GM11168 (cell line): ENCODE measurements around the gene NEURL1B.

Source experiments
- in situ Hi-C: fragments of 300-500 bp; cut with MboI; formaldehyde crosslinking; loops from one replicate; pipeline ENCODE4 v1.12.0; 2022; ENCODE audit warnings: low sequenced_read_pairs; ENCODE audit not compliant: unreplicated experiment

Gene NEURL1B

DNA sequence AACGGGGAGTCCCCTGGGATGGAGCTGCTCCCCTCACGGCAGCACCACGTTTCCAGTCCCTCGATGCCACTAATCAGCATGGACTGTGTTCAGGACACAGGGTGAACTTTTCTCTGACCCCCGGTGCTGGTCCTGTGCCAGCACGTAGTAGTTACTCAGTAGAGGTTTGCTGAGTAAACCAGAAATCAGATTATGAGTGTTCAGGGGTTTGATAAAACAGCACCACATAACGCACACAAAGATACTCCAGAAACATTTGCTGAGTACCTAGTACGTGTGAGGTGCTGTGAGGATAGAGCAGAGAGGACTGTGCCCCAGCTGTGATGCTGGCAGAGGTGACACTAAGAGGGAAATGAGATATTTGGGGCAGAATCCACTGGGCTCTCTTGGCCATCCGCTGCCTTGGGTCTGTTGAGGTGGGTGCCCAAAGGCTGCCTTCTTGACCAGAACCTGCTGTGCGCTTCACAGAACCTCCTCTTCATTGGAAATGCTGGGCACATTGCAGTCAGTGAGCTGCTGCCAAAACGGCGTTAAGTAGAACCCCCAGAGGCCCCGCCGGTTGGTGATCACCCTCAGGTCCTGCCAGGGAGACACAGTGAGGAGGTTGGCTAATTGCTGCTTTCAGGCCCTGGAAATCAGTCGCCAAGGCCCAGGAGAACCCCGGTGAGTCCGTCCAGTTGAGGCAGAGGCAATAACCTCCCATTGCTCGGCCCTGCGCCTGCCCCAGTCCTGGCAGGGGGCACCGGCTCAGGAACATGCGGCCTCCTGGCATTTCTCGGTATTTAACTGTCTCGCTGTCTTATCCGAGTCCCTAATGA is 49.4 kb downstream of the NEURL1B start:
- in situ Hi-C loops, result no loop called here

DNA sequence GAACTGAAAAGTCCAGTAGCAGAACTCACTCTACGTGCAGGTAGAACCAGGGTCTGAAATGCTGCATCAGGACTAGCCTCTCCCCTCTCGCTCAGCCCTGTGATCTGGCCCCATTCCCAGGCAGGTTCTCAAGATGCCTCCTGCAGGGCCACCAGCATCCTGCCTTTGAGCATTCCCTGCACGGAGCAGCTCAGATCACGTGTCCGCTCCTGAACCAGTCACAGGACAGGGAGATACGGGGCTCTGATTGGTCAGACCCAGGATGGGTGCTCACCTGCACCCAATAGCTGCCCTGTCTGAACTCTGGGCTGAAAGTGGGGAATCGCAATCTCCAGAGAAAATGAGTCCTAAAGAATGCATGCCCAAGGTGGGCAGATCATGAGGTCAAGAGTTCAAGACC is 50.8 kb downstream of the NEURL1B start:
- in situ Hi-C loops, result no loop called here

DNA sequence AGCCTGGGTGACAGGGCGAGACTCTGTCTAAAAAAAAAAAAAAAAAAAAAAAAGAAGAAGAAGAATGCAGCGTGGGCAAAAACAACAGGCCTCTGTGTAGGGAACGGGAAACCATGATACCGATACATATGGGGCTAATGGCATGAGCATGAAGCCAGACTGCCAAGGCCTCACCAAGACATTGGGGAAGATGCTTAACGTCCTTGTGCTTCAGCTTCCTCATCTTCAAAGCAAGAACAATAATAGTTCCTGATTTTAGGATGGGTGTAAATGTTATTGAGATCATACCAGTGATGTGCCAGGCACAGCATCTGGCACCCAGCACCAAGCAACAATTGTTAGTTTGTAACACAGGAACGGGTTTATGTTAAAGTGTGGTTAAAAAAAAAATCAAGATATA is 51.4 kb downstream of the NEURL1B start:
- in situ Hi-C loops, result no loop called here

DNA sequence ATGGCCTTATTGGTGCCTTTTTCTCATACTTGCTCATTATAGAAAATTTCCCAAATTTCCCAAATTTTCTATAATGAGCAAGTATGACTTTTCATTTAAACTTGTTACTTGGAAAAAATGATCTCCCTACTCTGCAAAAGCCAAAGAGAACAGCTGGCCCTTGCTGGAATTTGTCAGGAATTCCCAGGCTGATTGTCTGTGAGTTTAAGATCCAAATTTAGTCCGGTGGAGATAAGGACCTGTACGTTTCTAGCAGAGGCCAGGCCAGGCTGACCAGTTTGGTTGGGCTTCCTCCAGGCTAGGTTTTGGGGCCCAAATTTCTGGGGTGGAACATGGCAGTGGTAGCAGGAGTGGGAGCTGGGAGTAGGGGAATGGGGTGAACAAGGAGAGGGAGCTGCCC is 51.9 kb downstream of the NEURL1B start:
- in situ Hi-C loops, result no loop called here

DNA sequence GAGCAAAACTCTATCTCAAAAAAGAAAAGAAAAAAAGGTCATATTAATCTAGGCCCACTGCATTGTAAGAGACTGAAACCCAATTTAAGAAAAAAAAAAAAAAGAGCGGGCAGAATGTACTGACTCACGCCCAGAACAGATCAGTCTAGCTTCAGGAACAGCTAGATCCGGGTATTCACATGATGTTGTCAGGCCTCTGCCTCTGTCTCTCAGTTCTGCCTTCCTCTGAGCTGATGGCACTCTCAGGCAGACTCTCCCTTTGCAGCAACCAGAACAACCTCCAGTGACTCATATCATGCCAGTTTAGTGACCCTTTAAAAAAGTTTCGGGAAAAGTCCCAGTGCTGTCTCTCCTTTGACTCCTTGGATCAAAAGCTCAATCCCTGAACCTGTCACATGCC is 53.0 kb downstream of the NEURL1B start:
- in situ Hi-C loops, result no loop called here

DNA sequence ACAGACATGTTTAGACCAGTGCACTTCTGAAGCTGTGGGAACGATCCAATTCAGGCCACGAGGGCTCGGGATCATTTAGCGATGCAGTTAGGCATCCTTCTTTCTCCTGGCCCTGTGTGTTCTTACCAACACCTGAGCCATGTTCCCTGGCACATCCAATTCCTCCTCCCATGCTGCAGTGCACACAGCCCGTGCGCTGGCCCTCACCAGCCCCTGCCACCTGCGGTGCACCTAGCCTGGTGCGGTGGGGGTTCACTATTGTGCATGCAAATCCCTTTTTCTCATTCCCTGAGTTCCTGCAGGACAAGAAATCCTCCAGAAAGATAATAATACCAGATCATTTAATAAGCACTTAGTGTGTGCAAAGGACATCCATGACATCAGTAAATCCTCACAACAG is 53.5 kb downstream of the NEURL1B start:
- in situ Hi-C loops, result no loop called here

DNA sequence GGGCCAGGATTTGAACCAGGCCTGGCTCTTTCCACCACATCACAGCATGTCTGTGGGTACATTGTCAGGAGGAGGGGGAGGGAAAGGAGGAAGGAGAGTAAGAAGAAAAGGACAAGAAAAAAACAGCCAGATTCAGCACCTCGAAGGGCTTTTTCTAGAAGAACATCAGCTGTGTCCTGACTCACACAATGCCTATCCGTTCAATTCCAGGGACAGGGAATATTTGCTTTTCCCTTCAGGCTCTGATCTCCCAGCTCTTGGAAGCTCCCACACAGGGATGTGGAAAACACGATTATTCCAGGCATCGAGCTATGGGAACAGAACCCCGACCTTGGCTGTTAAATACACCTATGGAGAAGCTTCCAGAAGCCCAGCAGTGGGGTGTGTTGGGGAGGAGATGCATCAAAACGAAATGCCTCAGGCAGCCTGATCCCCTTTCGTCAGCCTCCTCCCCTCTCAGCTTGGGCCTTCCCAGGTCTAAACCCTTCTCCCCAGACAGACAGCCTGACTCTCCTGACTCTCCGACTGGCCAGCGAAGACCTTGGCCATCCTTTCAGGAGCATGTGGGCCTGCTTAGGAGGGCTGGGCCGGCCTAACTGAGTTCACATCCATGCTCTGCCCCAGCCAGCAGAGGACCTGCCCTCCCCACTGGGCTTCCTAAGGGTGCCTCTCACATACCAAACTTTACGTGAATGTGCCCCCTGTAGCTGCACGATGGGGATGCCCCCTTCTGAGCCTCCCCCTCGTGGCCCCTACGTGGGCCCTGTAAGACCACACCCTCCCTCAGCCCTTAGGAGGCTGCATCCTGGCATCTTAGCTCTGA is 54.4 kb downstream of the NEURL1B start:
- in situ Hi-C loops, result loop anchor here (5.0 kb wide), 1 partner anchor 218 kb away; no protein-coding TSS in a partner anchor

DNA sequence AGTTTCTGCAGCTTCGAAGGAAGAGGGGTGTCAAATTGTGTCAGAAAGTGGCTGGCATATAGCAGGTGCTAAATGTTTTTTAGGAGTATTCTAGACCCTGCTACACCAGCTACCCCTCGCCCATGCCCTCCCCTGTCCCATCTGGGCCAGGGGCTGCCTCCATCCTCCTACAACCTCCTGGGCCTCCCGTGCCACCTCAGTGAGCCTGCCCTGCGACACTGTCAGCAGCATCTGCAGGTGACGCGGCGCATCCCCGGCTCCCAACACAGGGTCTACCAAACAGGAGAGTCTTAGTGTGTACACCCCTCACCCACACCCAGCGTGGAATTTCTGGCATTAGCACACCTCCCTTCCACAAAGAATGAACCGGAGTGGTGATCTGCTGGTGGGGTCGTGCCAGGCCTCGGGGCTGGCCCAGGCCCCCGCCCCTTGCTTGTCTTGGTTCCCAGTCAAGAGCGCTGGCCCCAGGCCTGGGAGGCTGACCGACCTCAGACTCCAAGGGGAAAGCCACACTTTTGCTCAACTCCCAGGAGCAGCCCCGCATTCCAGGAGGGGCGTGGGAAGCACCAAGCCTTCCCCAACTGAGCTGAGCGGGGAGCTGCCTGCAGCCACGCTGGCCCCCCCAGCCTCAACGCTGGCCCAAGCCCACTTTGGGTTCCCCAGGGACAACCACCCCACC is 55.2 kb downstream of the NEURL1B start:
- in situ Hi-C loops, result loop anchor here (5.0 kb wide), 1 partner anchor 219 kb away; no protein-coding TSS in a partner anchor

DNA sequence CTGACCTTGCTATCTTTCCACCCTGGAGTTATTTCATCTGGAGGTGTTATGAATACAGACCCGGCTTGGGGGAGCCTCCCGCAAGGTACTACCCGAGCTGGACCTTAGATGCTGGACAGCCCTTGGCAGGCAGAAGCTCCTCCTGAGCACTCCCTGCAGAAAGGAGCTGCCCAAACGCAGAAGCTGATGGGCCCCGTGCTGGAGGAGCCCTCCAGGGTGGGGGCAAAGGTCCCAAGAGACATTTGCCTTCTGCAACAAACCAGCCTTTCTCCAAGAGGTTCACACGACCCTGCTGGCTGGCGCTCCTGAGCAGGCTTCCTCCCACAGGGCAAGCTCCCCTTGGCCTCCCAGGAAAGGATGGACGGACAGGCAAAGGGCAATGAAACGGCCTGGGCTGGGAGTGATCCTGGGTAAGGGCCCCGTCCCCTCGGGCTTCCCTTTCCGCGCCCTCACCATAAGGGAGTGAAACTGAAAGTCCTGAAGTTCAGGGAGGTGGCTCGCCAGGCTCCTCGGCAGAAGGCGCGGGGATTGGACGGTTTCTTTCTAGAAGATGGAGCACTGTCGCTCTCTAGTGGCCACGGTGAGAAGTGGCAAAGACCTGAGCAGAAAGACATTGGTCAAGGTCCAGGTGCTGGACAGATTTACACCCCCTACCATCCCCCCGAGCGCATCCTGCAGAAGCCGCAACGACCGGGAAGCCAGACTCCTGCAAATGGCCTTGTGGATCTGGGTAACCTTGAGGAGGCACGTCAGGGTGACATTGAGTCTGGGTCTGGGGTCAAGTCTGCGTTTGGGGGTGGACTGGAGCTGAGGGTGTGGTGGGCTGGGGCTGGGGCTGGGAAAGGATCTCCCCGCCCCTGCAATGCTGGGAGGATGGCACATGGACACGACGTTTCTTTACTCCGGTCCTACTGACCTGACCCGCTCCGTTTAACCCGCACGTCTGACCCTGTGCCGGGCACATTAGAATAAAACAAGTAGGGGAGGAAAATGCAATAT is 56.4 kb downstream of the NEURL1B start:
- in situ Hi-C loops, result loop anchor here (5.0 kb wide), 1 partner anchor 220 kb away; no protein-coding TSS in a partner anchor

DNA sequence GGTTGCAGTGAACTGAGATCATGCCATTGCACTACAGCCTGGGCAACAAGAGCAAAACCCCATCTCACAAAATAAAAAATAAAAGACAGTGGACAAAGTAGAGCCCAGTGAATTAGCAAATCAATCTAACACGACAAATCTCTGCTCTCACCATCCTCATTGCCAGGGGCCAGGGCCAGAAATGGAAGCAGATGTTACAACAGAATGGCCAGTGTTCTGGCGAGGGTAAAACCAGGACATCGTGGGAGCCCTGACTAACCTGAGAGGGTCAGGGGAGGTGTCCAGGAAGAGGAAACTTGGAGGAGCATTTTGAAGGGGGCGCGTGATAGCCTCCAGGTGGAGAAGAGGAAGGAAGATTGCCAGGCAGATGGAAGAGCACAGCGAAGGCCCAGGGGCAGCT is 58.4 kb downstream of the NEURL1B start:
- in situ Hi-C loops, result loop anchor here (5.0 kb wide), 1 partner anchor 222 kb away; no protein-coding TSS in a partner anchor

DNA sequence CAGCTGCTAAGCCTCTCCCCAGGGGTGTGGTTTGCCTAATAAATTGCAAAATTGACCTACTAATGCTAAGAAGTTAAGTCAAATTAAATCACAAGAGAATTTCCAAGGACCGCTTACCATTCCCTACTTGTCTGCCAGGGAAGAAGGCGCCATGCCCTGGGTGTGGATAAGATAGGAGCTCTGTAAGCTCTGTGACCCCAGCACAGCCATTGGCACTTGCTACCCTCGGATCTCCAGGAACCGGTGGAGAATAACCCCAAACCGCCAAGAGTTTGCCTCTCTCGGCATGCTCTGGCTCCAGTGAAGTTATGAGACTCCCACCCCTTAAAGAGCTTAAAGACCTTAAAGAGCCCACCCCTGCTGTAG is 58.9 kb downstream of the NEURL1B start:
- in situ Hi-C loops, result loop anchor here (5.0 kb wide), 1 partner anchor 223 kb away; no protein-coding TSS in a partner anchor

DNA sequence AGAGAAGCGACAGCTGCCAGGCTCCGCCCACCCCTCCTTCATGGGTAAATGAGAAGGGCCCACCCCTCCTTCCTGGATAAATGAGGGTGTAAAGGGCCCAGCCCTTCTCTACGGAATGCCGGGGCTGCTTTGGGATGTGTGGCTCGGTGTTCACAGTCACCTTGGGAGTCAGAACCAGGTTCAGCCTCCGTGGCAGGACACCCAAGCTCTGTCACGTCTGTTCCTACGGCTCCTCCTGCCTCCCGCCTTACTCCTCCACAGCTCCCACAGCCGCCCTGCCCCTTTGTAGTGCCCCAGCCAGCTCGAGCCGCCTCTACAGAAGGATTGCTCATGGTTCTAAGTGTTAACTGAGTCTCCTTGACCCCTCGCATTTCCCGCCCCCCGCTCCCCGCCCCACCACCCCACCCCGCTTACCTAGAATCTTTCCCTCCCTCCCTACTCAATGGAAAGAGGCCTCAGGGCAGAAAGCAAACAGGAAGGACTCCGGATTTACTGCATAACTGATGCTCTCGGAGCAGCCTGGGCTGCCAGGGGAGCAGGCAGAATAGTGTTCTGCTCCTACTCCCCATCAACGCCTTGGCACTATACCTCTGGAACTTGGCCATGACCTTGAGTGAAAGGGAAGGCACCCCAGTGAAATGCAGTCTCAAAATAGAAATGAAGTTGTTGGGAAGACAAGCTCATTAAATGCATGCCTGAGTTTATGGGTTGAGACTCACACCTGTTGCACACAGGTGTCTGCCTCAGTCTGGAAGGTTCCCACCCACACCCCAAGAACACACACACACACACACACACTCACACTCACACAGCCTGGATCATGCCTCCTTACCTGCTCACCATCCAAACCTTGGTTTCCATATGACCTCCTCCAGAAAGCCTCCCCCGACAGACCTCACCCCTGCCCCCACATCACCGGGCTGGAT is 59.6 kb downstream of the NEURL1B start:
- in situ Hi-C loops, result no loop called here

DNA sequence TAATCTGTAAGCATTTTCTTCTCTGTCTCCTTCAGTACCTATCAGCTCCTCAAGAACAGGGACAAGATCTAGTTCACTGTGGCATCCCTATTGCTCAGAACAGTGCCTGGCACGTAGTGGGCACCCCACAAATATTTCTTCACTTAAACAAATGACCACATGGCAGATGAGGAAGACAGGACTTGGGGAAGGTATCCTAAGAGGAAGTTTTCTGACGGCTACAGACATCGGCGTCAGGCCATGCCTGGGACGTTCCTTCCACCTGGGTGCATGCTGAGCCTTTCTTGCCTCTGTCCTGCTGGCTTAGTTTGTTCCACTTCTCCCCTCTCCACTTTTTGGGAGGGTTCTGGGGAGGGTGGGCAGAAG is 60.2 kb downstream of the NEURL1B start:
- in situ Hi-C loops, result no loop called here

DNA sequence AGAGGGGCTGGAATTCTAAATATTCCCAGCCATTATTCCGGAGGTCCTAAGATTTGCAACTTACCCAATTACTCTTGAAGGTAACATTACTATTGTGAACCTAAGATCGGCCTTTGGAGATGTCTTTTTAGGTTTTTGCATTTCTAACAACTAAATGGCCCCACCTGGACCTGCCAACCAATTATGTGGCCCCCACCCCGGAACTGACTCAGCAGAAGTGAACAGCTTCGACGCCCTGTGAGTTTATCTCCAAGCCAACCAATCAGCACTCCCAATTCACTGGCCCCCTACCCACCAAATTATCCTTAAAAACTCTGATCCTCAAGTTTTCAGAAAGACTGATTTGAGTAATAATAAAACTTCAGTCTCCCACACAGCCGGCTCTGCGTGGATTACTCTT is 62.9 kb downstream of the NEURL1B start:
- in situ Hi-C loops, result no loop called here

DNA sequence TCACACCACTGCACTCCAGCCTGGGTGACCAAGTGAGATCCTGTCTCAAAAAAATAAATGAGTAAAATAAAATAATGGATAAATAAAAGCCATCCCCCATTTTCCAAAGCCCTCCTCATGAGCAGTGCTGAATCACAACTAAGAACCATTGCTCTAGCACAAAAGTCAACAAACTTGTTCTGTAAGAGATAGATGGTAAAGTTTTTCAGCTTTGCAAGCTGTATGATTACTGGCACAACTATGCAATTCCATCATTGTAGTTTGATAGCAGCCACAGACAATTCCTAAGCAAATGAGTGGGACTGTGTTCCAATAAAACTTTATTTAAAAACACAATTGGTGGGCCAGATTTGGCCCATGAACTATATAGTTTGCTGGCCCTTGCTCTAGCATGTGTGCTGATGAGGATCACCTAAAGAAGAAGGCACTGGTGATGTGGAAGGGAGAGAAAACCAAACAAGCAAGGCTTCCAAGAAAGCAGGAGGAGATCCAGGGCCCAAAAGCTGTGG is 64.6 kb downstream of the NEURL1B start:
- in situ Hi-C loops, result no loop called here

DNA sequence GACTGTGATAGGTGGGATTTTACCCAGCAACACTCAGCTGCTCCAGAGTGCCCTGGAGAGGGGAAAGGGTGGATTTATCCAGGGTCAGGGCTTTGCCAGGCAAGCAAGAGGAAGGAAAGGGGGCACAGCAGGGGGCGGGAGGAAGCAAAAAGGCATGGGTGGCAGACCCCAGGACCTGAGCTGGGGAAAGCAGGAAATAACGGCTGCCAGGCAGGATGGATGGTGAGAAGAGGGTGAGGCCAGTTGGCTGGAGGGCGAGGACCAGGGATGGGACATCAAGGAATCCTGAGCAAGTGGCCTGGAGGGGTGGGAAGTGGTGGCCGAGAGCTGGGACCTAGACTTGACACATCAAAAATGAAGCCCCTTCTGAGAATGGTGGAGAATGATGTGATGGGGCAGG is 65.7 kb downstream of the NEURL1B start:
- in situ Hi-C loops, result no loop called here

DNA sequence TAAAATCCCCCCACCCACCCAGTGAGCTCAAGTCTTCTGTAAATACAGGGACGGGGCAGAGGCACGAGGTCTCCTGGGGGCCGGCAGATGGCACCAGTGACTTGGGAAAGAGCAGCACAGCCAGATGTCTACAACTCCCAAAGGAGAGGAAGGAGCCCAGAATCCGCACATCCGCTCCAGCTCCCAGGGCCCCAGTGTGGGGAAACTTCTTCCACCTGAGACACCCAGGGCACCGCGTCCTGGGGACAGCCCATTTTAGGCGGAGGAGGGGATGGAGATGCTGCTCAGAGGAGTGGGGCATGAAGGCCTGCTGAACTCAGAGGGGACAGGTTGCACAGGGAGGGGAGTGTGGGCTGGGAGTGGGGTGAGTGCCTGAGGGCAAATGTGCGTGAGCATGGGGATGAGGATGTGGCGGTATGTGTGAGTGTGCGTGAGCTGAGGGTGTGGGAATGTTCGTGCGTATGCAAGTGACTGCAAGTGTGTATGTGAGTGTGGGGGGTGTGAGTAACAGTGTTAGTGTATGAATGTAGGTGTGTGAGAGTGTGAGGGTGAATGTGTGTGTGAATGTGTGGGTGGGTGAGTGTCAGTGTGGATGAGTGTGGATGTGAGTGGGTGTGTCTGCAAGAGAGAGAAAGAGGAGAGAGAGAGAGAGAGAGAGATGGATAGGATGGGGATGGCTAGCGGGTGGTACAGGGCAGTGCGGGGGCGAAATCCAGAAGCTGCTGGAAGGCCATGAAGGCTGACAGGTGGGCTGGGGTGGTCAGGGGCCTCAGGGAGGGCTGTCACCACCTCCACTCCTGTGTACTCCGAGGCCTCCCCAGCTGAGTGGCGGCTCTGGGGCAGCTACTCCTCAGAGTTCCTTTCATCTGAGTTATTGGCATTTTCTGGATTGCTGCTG is 66.5 kb downstream of the NEURL1B start:
- in situ Hi-C loops, result no loop called here

DNA sequence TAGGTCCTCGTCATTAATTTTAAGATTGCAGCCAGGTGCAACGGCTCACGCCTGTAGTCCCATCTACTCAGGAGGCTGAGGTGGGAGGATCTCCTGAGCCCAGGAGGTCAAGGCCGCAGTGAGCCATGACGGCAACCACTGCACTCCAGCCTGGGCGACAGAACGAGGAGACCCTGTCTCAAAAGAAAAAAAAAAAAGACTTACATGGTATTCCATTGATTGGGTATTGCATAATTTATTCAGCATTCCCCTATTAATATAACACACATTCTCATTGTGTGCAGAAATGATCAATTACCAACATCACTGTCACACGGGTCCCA is 67.1 kb downstream of the NEURL1B start:
- in situ Hi-C loops, result no loop called here
